Tibial nerve (tissue), 3 donors: ENCODE measurements around the gene TRAPPC3.

ENCODE experiments used
- CTCF ChIP-seq, 5 experiments: fragments of 200-600 bp in 3 of 5; fragments of 450-650 bp in 2 of 5; sonication (generic) in 3 of 5; IDR thresholded peaks; one replicate each; pipeline ENCODE4 v1.5.1; 2016 to 2019; ENCODE audit warnings: antibody characterized with exemption in 5 of 5, mild to moderate bottlenecking in 3 of 5, moderate library complexity in 2 of 5
- POLR2A ChIP-seq, 2 donors: fragments of 450-650 bp; IDR thresholded peaks; one replicate each; pipeline ENCODE4 v1.6.1; 2017; ENCODE audit warnings: antibody characterized with exemption in 2 of 2, mild to moderate bottlenecking in 2 of 2, moderate library complexity in 2 of 2

GRCh38 chr1:36093929-36094328, 55.4 kb downstream of the TRAPPC3 start:
- no peak for TF ChIP-seq CTCF (IDR thresholded peaks at IDR 0.05)
- TF ChIP-seq POLR2A (IDR thresholded peaks at IDR 0.05) = no peak
